ENCODE measurements around the gene APOBEC3F.
"Not testable (repeated sequence)": the region's sequence is repeated elsewhere in the genome, so short reads cannot be mapped to it uniquely, and the experiment has no call there.

APOBEC3F gene

GRCh38 chr22:39016592-39016991 is 24.1 kb upstream of the APOBEC3F start:
- Histone ChIP-seq H2AFZ (ENCODE audit: low read length) (no peak overlapping the region), H3K9me2 (replicated peaks; ENCODE audit: insufficient read depth, low read length) (no peaks in the 10 kb centered on the region), H4K20me1 (ENCODE audit: insufficient read depth, low read length) (no peaks in the 10 kb centered on the region), H3K9me3 (replicated peaks; ENCODE audit: insufficient read depth, low read length) (no peaks in the 10 kb centered on the region), H3K27ac (ENCODE audit: low read length) (no peak overlapping the region), H3K36me3 (replicated peaks; ENCODE audit: insufficient read depth, low read length) (no peaks in the 10 kb centered on the region), H3K4me3 (ENCODE audit: low read length) (no peak overlapping the region), H3K4me1 (ENCODE audit: low read length) (peaks cover 12% of the 10 kb centered on the region), H3K27me3 (replicated peaks; ENCODE audit: insufficient read depth, low read length) (no peaks in the 10 kb centered on the region), H3F3A (ENCODE audit: insufficient read depth, low read length) (peaks cover 34% of the 10 kb centered on the region), H3K79me2 (ENCODE audit: low read length) (peaks cover 45% of the 10 kb centered on the region), H3K4me2 (ENCODE audit: low read depth, low read length) (no peak overlapping the region), H3K9ac (ENCODE audit: low read length) (no peak overlapping the region)
- no peak for DNase-seq
- no peak for TF ChIP-seq EZH2 (optimal IDR thresholded peaks at IDR 0.05; ENCODE audit: low read depth, low read length)
- no peak for TF ChIP-seq CTCF (IDR thresholded peaks at IDR 0.05; ENCODE audit: low read length)
- no peak for TF ChIP-seq EZH2phosphoT487 (IDR thresholded peaks at IDR 0.05; ENCODE audit: low read length)

GRCh38 chr22:39017596-39018365 is 22.9 kb upstream of the APOBEC3F start:
- Histone ChIP-seq H3K4me3 (ENCODE audit: low read length) (no peak overlapping the region), H3K9me2 (replicated peaks; ENCODE audit: insufficient read depth, low read length) (no peaks in the 10 kb centered on the region), H2AFZ (ENCODE audit: low read length) (no peak overlapping the region), H4K20me1 (ENCODE audit: insufficient read depth, low read length) (no peaks in the 10 kb centered on the region), H3K36me3 (replicated peaks; ENCODE audit: insufficient read depth, low read length) (no peaks in the 10 kb centered on the region), H3K4me2 (ENCODE audit: low read depth, low read length) (no peak overlapping the region), H3K4me1 (ENCODE audit: low read length) (peaks cover 12% of the 10 kb centered on the region), H3K9me3 (replicated peaks; ENCODE audit: insufficient read depth, low read length) (no peaks in the 10 kb centered on the region), H3K9ac (ENCODE audit: low read length) (no peak overlapping the region), H3K27ac (ENCODE audit: low read length) (no peak overlapping the region), H3K27me3 (replicated peaks; ENCODE audit: insufficient read depth, low read length) (no peaks in the 10 kb centered on the region), H3F3A (ENCODE audit: insufficient read depth, low read length) (peaks cover 39% of the 10 kb centered on the region), H3K79me2 (ENCODE audit: low read length) (peaks cover 57% of the 10 kb centered on the region)
- DNase-seq, result no peak
- TF ChIP-seq CTCF (IDR thresholded peaks at IDR 0.05; ENCODE audit: low read length) (no peak), EZH2 (optimal IDR thresholded peaks at IDR 0.05; ENCODE audit: low read depth, low read length) (no peak), EZH2phosphoT487 (IDR thresholded peaks at IDR 0.05; ENCODE audit: low read length) (no peak)

- H3K4me1 ChIP-seq (ENCODE audit: low read length), result peaks cover 23% of the 10 kb centered on the region
- H3K79me2 ChIP-seq (ENCODE audit: low read length), result peaks cover 66% of the 10 kb centered on the region
- not testable (repeated sequence) for H3K9me2 ChIP-seq (replicated peaks; ENCODE audit: insufficient read depth, low read length); H2AFZ ChIP-seq (ENCODE audit: low read length); H3K27me3 ChIP-seq (replicated peaks; ENCODE audit: insufficient read depth, low read length); H3K9me3 ChIP-seq (replicated peaks; ENCODE audit: insufficient read depth, low read length); DNase-seq; H4K20me1 ChIP-seq (ENCODE audit: insufficient read depth, low read length); H3K36me3 ChIP-seq (replicated peaks; ENCODE audit: insufficient read depth, low read length)
- H3K4me3 ChIP-seq (ENCODE audit: low read length), result peak overlapping the region; percentile 57
- peaks cover 37% of the 10 kb centered on the region for H3F3A ChIP-seq (ENCODE audit: insufficient read depth, low read length)
- peak overlapping the region; percentile 83 for H3K4me2 ChIP-seq (ENCODE audit: low read depth, low read length)
- H3K27ac ChIP-seq (ENCODE audit: low read length), result peak overlapping the region; percentile 58; the same call in 1 of the 2 replicates
- H3K9ac ChIP-seq (ENCODE audit: low read length), result peak overlapping the region; percentile 16; the same call in 1 of the 2 replicates
Measured at GRCh38 chr22:39020021-39020651, 20.5 kb upstream of the APOBEC3F start.

Measured in MM.1S (cell line).